Neuronal stem cell (in vitro differentiated cells): ENCODE results near the gene ANKRD40CL. TPM values are rescaled to one million over a fixed set of nuclear protein-coding genes. Genes with fewer than 3 reads are reported as not detected.
A peak's percentile ranks its signal among the peaks of the same experiment; 100 is the strongest.

Experiments
- DNase-seq: peaks from one replicate; pipeline ENCODE4 v3.0.0-alpha.2; 2013; ENCODE audit warnings: low spot score
- H2AFZ ChIP-seq: one replicate; pipeline ENCODE4 v1.6.1; 2013; ENCODE audit warnings: mild to moderate bottlenecking, low read length, inconsistent platforms
- H2AK5ac ChIP-seq: 2 replicates; pipeline ENCODE4 v1.6.1; 2013; ENCODE audit warnings: low read depth, mild to moderate bottlenecking, inconsistent platforms, low read length, moderate library complexity, mixed read lengths
- H2BK120ac ChIP-seq: 2 replicates; pipeline ENCODE4 v1.6.1; 2013; ENCODE audit warnings: low read depth, mild to moderate bottlenecking, inconsistent platforms, low read length, moderate library complexity, mixed read lengths
- H2BK12ac ChIP-seq: one replicate; pipeline ENCODE4 v1.6.1; 2013; ENCODE audit warnings: low read length, inconsistent platforms
- H2BK15ac ChIP-seq: 2 replicates; pipeline ENCODE4 v1.6.1; 2013; ENCODE audit warnings: mild to moderate bottlenecking, low read length, inconsistent platforms, mixed read lengths
- H2BK5ac ChIP-seq: one replicate; pipeline ENCODE4 v1.6.1; 2013; ENCODE audit warnings: inconsistent platforms, mild to moderate bottlenecking, low read length, moderate library complexity
- H3K14ac ChIP-seq: one replicate; pipeline ENCODE4 v1.6.1; 2013; ENCODE audit warnings: low read length, inconsistent platforms
- H3K18ac ChIP-seq: 2 replicates; pipeline ENCODE4 v1.6.1; 2013; ENCODE audit warnings: low read length, inconsistent platforms
- H3K23ac ChIP-seq: 2 replicates; pipeline ENCODE4 v1.6.1; 2013; ENCODE audit warnings: low read depth, mild to moderate bottlenecking, mixed read lengths, low read length, inconsistent platforms; ENCODE audit not compliant: poor library complexity
- H3K27ac ChIP-seq: replicated peaks from 3 replicates; pipeline ENCODE4 v1.5.1; 2013; ENCODE audit warnings: low read length, inconsistent platforms
- H3K27me3 ChIP-seq, 3 experiments: 2 replicates each; pipeline ENCODE4 v1.6.1; 2013; ENCODE audit warnings: low read length in 3 of 3, mild to moderate bottlenecking in 2 of 3, inconsistent platforms in 1 of 3, low read depth in 1 of 3, mixed read lengths in 1 of 3, moderate library complexity in 1 of 3; ENCODE audit not compliant: control insufficient read depth in 3 of 3, insufficient read depth in 3 of 3
- H3K36me3 ChIP-seq, 2 donors: replicated peaks in 1 of 2; 2 replicates each; pipeline ENCODE4 v1.6.1; 2013; ENCODE audit warnings: low read length in 2 of 2; ENCODE audit not compliant: control insufficient read depth in 2 of 2, insufficient read depth in 2 of 2
- H3K4ac ChIP-seq: 2 replicates; pipeline ENCODE4 v1.6.1; 2013; ENCODE audit warnings: inconsistent platforms, mild to moderate bottlenecking, low read length, moderate library complexity
- H3K4me1 ChIP-seq, 2 donors: 1 replicate in 1 of 2; 2 replicates in 1 of 2; pipeline ENCODE4 v1.6.1; 2013; ENCODE audit warnings: low read length in 2 of 2, low read depth in 1 of 2; ENCODE audit not compliant: control insufficient read depth in 2 of 2, insufficient read depth in 1 of 2
- H3K4me2 ChIP-seq: one replicate; pipeline ENCODE4 v1.6.1; 2013; ENCODE audit warnings: mild to moderate bottlenecking, low read length, inconsistent platforms; ENCODE audit not compliant: insufficient read depth, poor library complexity, severe bottlenecking
- H3K4me3 ChIP-seq, 2 donors: 2 replicates each; pipeline ENCODE4 v1.5.1; 2013; ENCODE audit warnings: low read length in 2 of 2, mild to moderate bottlenecking in 2 of 2, inconsistent platforms in 1 of 2, moderate library complexity in 1 of 2
- H3K79me1 ChIP-seq: one replicate; pipeline ENCODE4 v1.6.1; 2013; ENCODE audit warnings: low read depth, mild to moderate bottlenecking, inconsistent platforms, low read length, moderate library complexity
- H3K9ac ChIP-seq: one replicate; pipeline ENCODE4 v1.6.1; 2013; ENCODE audit warnings: mild to moderate bottlenecking, low read depth, low read length, inconsistent platforms; ENCODE audit not compliant: poor library complexity
- H3K9me3 ChIP-seq, 2 donors: replicated peaks in 1 of 2; 2 replicates each; pipeline versions ENCODE3 to v1.6.1; 2013; ENCODE audit warnings: low read length in 2 of 2, mild to moderate bottlenecking in 2 of 2, inconsistent platforms in 1 of 2, low read depth in 1 of 2, mixed read lengths in 1 of 2, moderate library complexity in 1 of 2; ENCODE audit not compliant: control insufficient read depth in 2 of 2, insufficient read depth in 1 of 2
- H4K8ac ChIP-seq: one replicate; pipeline ENCODE4 v1.6.1; 2013; ENCODE audit warnings: low read depth, mild to moderate bottlenecking, inconsistent platforms, low read length, moderate library complexity
- H4K91ac ChIP-seq: one replicate; pipeline ENCODE4 v1.6.1; 2013; ENCODE audit warnings: low read length, low read depth, mild to moderate bottlenecking, inconsistent platforms; ENCODE audit not compliant: poor library complexity
- WGBS, 2 donors: extraction: QIAGEN DNeasy Blood & Tissue Kit; methylation state at CpG; one replicate each; pipeline ENCODE4 v1.1.7; 2013; ENCODE audit warnings: missing lambda C conversion rate in 2 of 2, mixed read lengths in 1 of 2; ENCODE audit not compliant: insufficient read length in 2 of 2, insufficient replicate concordance in 1 of 2; ENCODE audit errors: extremely low coverage in 2 of 2; 5-methylcytosine and 5-hydroxymethylcytosine counted together
- small RNA-seq: library from polyadenylated mRNA; stranded (forward); fragments of <200 nt; extraction: miRNeasy Mini kit (QIAGEN cat#:217004); gene quantifications from one replicate; pipeline ENCODE3, GENCODE V24; 2013; ENCODE audit not compliant: insufficient read depth

ANKRD40CL gene

DNA sequence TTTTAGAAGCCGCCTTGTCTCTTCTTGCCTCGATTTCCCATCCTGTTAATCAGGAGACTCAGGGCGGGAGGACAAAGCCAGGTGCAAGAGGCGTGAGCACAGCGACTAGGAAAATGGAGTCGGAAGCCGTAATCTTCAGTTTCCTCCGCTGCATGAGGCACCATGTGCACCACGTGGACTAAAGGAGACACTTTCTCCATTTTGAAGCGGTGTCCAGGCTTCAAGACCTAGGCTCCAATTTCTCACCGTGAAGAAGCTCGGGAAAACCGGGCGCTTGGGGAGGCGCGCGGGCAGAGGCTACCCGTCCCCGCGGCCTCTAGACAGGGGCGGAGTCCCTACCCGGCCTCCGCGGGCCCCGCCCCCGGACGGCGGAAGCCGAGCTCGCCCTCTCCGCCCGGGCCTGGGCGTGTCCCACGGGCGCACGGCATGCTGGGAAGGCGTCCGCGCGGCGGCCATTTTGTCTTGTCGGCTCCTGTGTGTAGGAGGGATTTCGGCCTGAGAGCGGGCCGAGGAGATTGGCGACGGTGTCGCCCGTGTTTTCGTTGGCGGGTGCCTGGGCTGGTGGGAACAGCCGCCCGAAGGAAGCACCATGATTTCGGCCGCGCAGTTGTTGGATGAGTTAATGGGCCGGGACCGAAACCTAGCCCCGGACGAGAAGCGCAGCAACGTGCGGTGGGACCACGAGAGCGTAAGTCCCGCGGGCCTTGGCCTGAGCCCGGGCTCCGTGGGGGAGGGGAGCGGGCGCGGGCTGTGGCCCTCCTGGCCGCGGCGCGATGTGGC is 48.0 kb downstream of the ANKRD40CL start, which contains the start of gene LUC7L3:
LUC7L3 (plus strand) TSS at position 460 of the 780 bp plus-strand sequence; CDS start at position 590, 130 bp downstream.
- peaks cover 0 to 24% of the 10 kb centered on the region in 2 donors for H3K36me3 ChIP-seq
- no peaks in the 10 kb centered on the region for H3K27me3 ChIP-seq
- H3K18ac ChIP-seq: peak within 1 kb of the TSS; percentile 100
- H3K9ac ChIP-seq: peak within 1 kb of the TSS; percentile 97
- peak within 1 kb of the TSS; percentile 32 for H4K8ac ChIP-seq
- peak within 1 kb of the TSS; percentile 90 for H2BK120ac ChIP-seq
- peaks cover 2 to 11% of the 10 kb centered on the region in 2 donors for H3K4me1 ChIP-seq
- H2BK15ac ChIP-seq: peak within 1 kb of the TSS; percentile 43
- DNase-seq: peak; percentile 95
- no peaks in the 10 kb centered on the region for H3K79me1 ChIP-seq
- peak within 1 kb of the TSS; percentile 69 for H3K4me2 ChIP-seq
- H3K4me3 ChIP-seq: peak within 1 kb of the TSS; percentile 98
- H2AFZ ChIP-seq: peak within 1 kb of the TSS; percentile 89
- H3K23ac ChIP-seq: peak within 1 kb of the TSS; percentile 97
- H3K27ac ChIP-seq: peak within 1 kb of the TSS; percentile 98
- WGBS, 2 donors: no CpG with 5 or more reads among the region's 76 CpGs
- no peak within 1 kb of the TSS for H2BK5ac ChIP-seq
- H3K14ac ChIP-seq: peak within 1 kb of the TSS; percentile 99
- H4K91ac ChIP-seq: peak within 1 kb of the TSS; percentile 60
- peak within 1 kb of the TSS; percentile 99 for H2AK5ac ChIP-seq
- H3K9me3 ChIP-seq: no peaks in the 10 kb centered on the region
- H2BK12ac ChIP-seq: no peak within 1 kb of the TSS
- H3K4ac ChIP-seq: no peak within 1 kb of the TSS

DNA sequence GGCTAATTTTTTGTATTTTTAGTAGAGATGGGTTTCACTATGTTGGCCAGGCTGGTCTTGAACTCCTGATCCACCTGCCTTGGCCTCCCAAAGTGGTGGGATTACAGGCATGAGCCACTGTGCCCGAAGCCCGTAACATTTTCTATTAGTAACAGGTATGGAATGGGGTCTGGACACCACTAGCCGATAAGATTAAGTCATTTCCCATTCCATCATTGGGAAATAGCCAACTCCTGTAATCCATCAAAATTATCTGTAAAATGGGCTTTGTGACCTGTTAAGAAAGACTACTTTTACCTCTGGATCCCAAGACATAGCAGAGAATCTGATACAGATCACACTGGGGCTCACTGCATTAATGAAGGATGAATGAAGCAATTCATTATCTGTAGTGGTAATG is 51.8 kb downstream of the ANKRD40CL start:
- WGBS, 2 donors: no CpG with 5 or more reads among the region's 3 CpGs

DNA sequence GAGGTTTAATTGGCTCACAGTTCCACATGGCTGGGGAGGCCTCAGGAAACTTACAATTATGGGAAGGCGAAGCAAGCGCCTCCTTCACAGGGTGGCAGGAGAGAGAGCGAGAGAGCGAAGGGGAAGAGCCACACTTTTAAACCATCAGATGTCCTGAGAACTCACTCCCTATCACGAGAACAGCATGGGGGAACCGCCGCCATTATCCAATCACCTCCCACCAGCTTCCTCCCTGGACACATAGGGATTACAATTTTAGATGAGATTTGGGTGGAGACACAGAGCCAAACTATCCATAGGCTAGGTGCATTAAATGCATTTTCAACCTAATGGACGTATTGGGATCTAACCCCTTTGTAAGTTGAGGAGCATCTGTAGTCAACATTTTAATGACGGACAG is 54.7 kb downstream of the ANKRD40CL start:
- H2AFZ ChIP-seq: peak overlapping the region; percentile 38
- no peak overlapping the region for H3K23ac ChIP-seq
- H3K9me3 ChIP-seq: no peaks in the 10 kb centered on the region
- H3K18ac ChIP-seq: no peak overlapping the region
- H2BK120ac ChIP-seq: no peak overlapping the region
- no peak overlapping the region for H4K8ac ChIP-seq
- no peaks in the 10 kb centered on the region for H3K79me1 ChIP-seq
- H2AK5ac ChIP-seq: no peak overlapping the region
- no peak overlapping the region for H3K4ac ChIP-seq
- DNase-seq: no peak
- no peak overlapping the region for H3K14ac ChIP-seq
- H2BK15ac ChIP-seq: no peak overlapping the region
- H3K27ac ChIP-seq: no peak overlapping the region
- H3K9ac ChIP-seq: no peak overlapping the region
- H3K36me3 ChIP-seq: no peaks in the 10 kb centered on the region
- no CpG with 5 or more reads among the region's 9 CpGs for WGBS, 2 donors
- H3K4me2 ChIP-seq: no peak overlapping the region
- H2BK12ac ChIP-seq: no peak overlapping the region
- H3K4me1 ChIP-seq: peaks cover 5 to 9% of the 10 kb centered on the region in 2 donors
- H2BK5ac ChIP-seq: no peak overlapping the region
- H4K91ac ChIP-seq: no peak overlapping the region
- H3K4me3 ChIP-seq: no peak overlapping the region
- H3K27me3 ChIP-seq: no peaks in the 10 kb centered on the region

More for the DNA sequence above, 51.8 kb downstream of the ANKRD40CL start:
- DNase-seq: no peak
- no peak overlapping the region for H3K23ac ChIP-seq
- no peak overlapping the region for H3K4me2 ChIP-seq
- no peak overlapping the region for H2BK120ac ChIP-seq
- no peak overlapping the region for H2AK5ac ChIP-seq
- H3K79me1 ChIP-seq: no peaks in the 10 kb centered on the region
- no peaks in the 10 kb centered on the region for H3K36me3 ChIP-seq
- H3K14ac ChIP-seq: no peak overlapping the region
- H4K91ac ChIP-seq: no peak overlapping the region
- no peaks in the 10 kb centered on the region for H3K9me3 ChIP-seq
- H2BK12ac ChIP-seq: no peak overlapping the region
- H4K8ac ChIP-seq: no peak overlapping the region
- no peak overlapping the region for H3K9ac ChIP-seq
- H2AFZ ChIP-seq: no peak overlapping the region
- no peak overlapping the region for H2BK15ac ChIP-seq
- no peak overlapping the region for H2BK5ac ChIP-seq
- H3K18ac ChIP-seq: no peak overlapping the region
- peaks cover 2 to 6% of the 10 kb centered on the region in 2 donors for H3K4me1 ChIP-seq
- no peaks in the 10 kb centered on the region for H3K27me3 ChIP-seq
- no peak overlapping the region for H3K4me3 ChIP-seq
- H3K4ac ChIP-seq: no peak overlapping the region
- H3K27ac ChIP-seq: no peak overlapping the region

Small RNA genes within 50 kb of the gene (small RNA-seq; reads per million reads assigned to genes)
- gene AC005921.1 (not detected), gene MIR8059 (not detected)
